Liver (tissue), 9 donors: ENCODE results near the gene UNC45B. TPM values are rescaled to one million over a fixed set of nuclear protein-coding genes. Genes with fewer than 3 reads are reported as not detected.
A peak's percentile ranks its signal among the peaks of the same experiment; 100 is the strongest.

ENCODE experiments used
- DNase-seq: peaks from one replicate; pipeline ENCODE4 v3.0.0-alpha.2; 2017; ENCODE audit warnings: low spot score
- H3K27ac ChIP-seq, 2 donors: one replicate each; pipeline ENCODE4 v1.7.0; 2013; ENCODE audit warnings: inconsistent platforms in 2 of 2, low read length in 2 of 2, control low read depth in 1 of 2, low read depth in 1 of 2, mild to moderate bottlenecking in 1 of 2
- H3K27me3 ChIP-seq, 4 donors: one replicate each; pipeline versions ENCODE4 v1.6.1 to v1.7.0; 2013; ENCODE audit warnings: low read length in 3 of 4, inconsistent platforms in 1 of 4, mild to moderate bottlenecking in 1 of 4, moderate library complexity in 1 of 4; ENCODE audit not compliant: control insufficient read depth in 4 of 4, insufficient read depth in 4 of 4
- H3K36me3 ChIP-seq, 4 donors: one replicate each; pipeline versions ENCODE4 v1.6.1 to v1.7.0; 2013; ENCODE audit warnings: low read length in 3 of 4, mild to moderate bottlenecking in 3 of 4, low read depth in 1 of 4, moderate library complexity in 1 of 4; ENCODE audit not compliant: control insufficient read depth in 4 of 4, insufficient read depth in 3 of 4
- H3K4me1 ChIP-seq, 4 donors: one replicate each; pipeline versions ENCODE4 v1.6.1 to v1.7.0; 2013; ENCODE audit warnings: low read length in 3 of 4, mild to moderate bottlenecking in 3 of 4, moderate library complexity in 1 of 4; ENCODE audit not compliant: control insufficient read depth in 4 of 4, insufficient read depth in 4 of 4
- H3K4me3 ChIP-seq, 3 donors: one replicate each; pipeline versions ENCODE4 v1.6.1 to v1.7.0; 2013; ENCODE audit warnings: low read length in 3 of 3, control low read depth in 1 of 3, low read depth in 1 of 3, mild to moderate bottlenecking in 1 of 3
- H3K9ac ChIP-seq, 2 donors: one replicate each; pipeline ENCODE4 v1.7.0; 2013; ENCODE audit warnings: low read length in 2 of 2, mild to moderate bottlenecking in 2 of 2, moderate library complexity in 2 of 2, control low read depth in 1 of 2, low read depth in 1 of 2
- H3K9me3 ChIP-seq, 4 donors: one replicate each; pipeline versions ENCODE4 v1.6.1 to v1.7.0; 2013; ENCODE audit warnings: low read length in 3 of 4; ENCODE audit not compliant: control insufficient read depth in 4 of 4
- ATF3 ChIP-seq: IDR thresholded peaks from 2 replicates; pipeline ENCODE4 v1.6.1; 2016; ENCODE audit warnings: antibody characterized with exemption
- CTCF ChIP-seq: fragments of 150-350 bp; IDR thresholded peaks from 2 replicates; pipeline ENCODE4 v1.5.1; 2017; ENCODE audit warnings: improper control_type of control experiment, low read depth, low read length; ENCODE audit not compliant: missing input control
- EGR1 ChIP-seq, 2 donors: IDR thresholded peaks; 2 replicates each; pipeline ENCODE4 v1.6.1; 2016 to 2018; ENCODE audit warnings: antibody characterized with exemption in 2 of 2, low read depth in 2 of 2
- FOXA1 ChIP-seq: IDR thresholded peaks from 2 replicates; pipeline ENCODE4 v1.6.1; 2016; ENCODE audit warnings: antibody characterized with exemption
- FOXA2 ChIP-seq: IDR thresholded peaks from 2 replicates; pipeline ENCODE4 v1.6.1; 2016; ENCODE audit warnings: antibody characterized with exemption
- GABPA ChIP-seq, 2 donors: IDR thresholded peaks in 1 of 2; conservative IDR thresholded peaks in 1 of 2; 2 replicates each; pipeline ENCODE4 v1.6.1; 2016; ENCODE audit warnings: antibody characterized with exemption in 2 of 2, mild to moderate bottlenecking in 1 of 2, moderate library complexity in 1 of 2
- HNF4A ChIP-seq, 2 donors: conservative IDR thresholded peaks; 2 replicates each; pipeline ENCODE4 v1.6.1; 2016; ENCODE audit warnings: antibody characterized with exemption in 2 of 2, mild to moderate bottlenecking in 2 of 2
- HNF4G ChIP-seq: IDR thresholded peaks from 2 replicates; pipeline ENCODE4 v1.6.1; 2016; ENCODE audit warnings: antibody characterized with exemption
- JUND ChIP-seq, 2 donors: IDR thresholded peaks; 2 replicates each; pipeline ENCODE4 v1.6.1; 2016; ENCODE audit warnings: antibody characterized with exemption in 2 of 2
- MAX ChIP-seq: IDR thresholded peaks from 2 replicates; pipeline ENCODE4 v1.6.1; 2016; ENCODE audit warnings: antibody characterized with exemption
- NR2F2 ChIP-seq: IDR thresholded peaks from 2 replicates; pipeline ENCODE4 v1.6.1; 2016; ENCODE audit warnings: antibody characterized with exemption
- RAD21 ChIP-seq, 2 donors: IDR thresholded peaks; 2 replicates each; pipeline ENCODE4 v1.6.1; 2016; ENCODE audit warnings: antibody characterized with exemption in 2 of 2, mild to moderate bottlenecking in 2 of 2
- REST ChIP-seq: IDR thresholded peaks from 2 replicates; pipeline ENCODE4 v1.6.1; 2016; ENCODE audit warnings: antibody characterized with exemption, mild to moderate bottlenecking
- RXRA ChIP-seq, 2 donors: IDR thresholded peaks; 2 replicates each; pipeline ENCODE4 v1.6.1; 2017 to 2018; ENCODE audit warnings: antibody characterized with exemption in 2 of 2, mild to moderate bottlenecking in 1 of 2
- SP1 ChIP-seq: IDR thresholded peaks from 2 replicates; pipeline ENCODE4 v1.6.1; 2018; ENCODE audit warnings: antibody characterized with exemption, mild to moderate bottlenecking
- TAF1 ChIP-seq: conservative IDR thresholded peaks from 2 replicates; pipeline ENCODE4 v1.6.1; 2016; ENCODE audit warnings: antibody characterized with exemption, mild to moderate bottlenecking
- YY1 ChIP-seq: IDR thresholded peaks from 2 replicates; pipeline ENCODE4 v1.6.1; 2016; ENCODE audit warnings: antibody characterized with exemption, mild to moderate bottlenecking
- WGBS: extraction: QIAGEN DNeasy Blood & Tissue Kit; methylation state at CpG from one replicate; pipeline ENCODE4 v1.1.7; 2013; 5-methylcytosine and 5-hydroxymethylcytosine counted together
- polyA plus RNA-seq, 2 donors: library from polyadenylated mRNA; stranded (reverse) in 1 of 2; unstranded in 1 of 2; fragments of 200-250 nt in 1 of 2; fragments of >200 nt in 1 of 2; fragmentation: Nextera tagmentation in 1 of 2; extraction: Ambion mirVana in 1 of 2; gene quantifications; one replicate each; pipeline versions ENCODE4 v1.2.1 to v1.2.3, GENCODE V29; 2013 to 2015
- total RNA-seq, 2 donors: library from RNA; depleted of rRNA; stranded (reverse); fragments of >200 nt; gene quantifications; one replicate each; pipeline ENCODE4 v1.2.3, GENCODE V29; 2014
- donor health status: healthy.
- donor health status: healthy.
- donor health status: healthy.
- donor health status: healthy.
- donor health status: healthy.

Gene UNC45B
- total and polyA plus RNA-seq, 4 donors, result 0.02 to 0.09 TPM; not detected in 2

- no peak for DNase-seq
- TF ChIP-seq MAX (no peak), GABPA (IDR thresholded peaks at IDR 0.05 in 1 of 2, conservative IDR thresholded peaks at IDR 0.05 in 1 of 2) (no peak), RXRA (IDR thresholded peaks at IDR 0.05) (no peak), EGR1 (IDR thresholded peaks at IDR 0.05; ENCODE audit: low read depth in 2 of 2) (no peak), HNF4A (conservative IDR thresholded peaks at IDR 0.05) (no peak), REST (no peak), JUND (IDR thresholded peaks at IDR 0.05) (no peak), CTCF (no peak), ATF3 (no peak), FOXA1 (no peak), TAF1 (no peak), FOXA2 (no peak), SP1 (no peak)
- WGBS, result 98% methylated on average over 6 of the region's 6 CpGs
- no peaks in the 10 kb centered on the region for H3K27me3 ChIP-seq
- peaks cover 0 to 10% (median 8%) of the 10 kb centered on the region in 4 donors for H3K4me1 ChIP-seq
- peaks cover 5 to 62% (median 45%) of the 10 kb centered on the region in 4 donors for H3K36me3 ChIP-seq
- no peak overlapping the region for H3K9ac ChIP-seq
- no peak overlapping the region for H3K27ac ChIP-seq
- H3K4me3 ChIP-seq, result no peak overlapping the region
- H3K9me3 ChIP-seq, result no peaks in the 10 kb centered on the region
Observed at GRCh38 chr17:35138218-35138617, 9.4 kb upstream of the UNC45B start.

GRCh38 chr17:35141681-35142466 lies 5.7 kb upstream of the UNC45B start, which contains the start of gene NLE1:
TSS of gene NLE1 (minus strand) at chr17:35142303. CDS start at chr17:35142275, 28 bp downstream.
- Histone ChIP-seq H3K27ac (peak within 1 kb of the TSS in 1 of 2 donors; percentile 43), H3K4me1 (peaks cover 0 to 10% (median 8%) of the 10 kb centered on the region in 4 donors), H3K9me3 (no peaks in the 10 kb centered on the region), H3K4me3 (peak within 1 kb of the TSS; percentile 72 to 90 (median 80)), H3K36me3 (peaks cover 0 to 27% (median 17%) of the 10 kb centered on the region in 4 donors), H3K27me3 (no peaks in the 10 kb centered on the region), H3K9ac (peak within 1 kb of the TSS; percentile 65 to 78)
- peak; percentile 85 for DNase-seq
- TF ChIP-seq HNF4A (conservative IDR thresholded peaks at IDR 0.05) (no peak), YY1 (peak; percentile 90), MAX (peak; percentile 65), RXRA (IDR thresholded peaks at IDR 0.05) (peak in 1 of 2 donors; percentile 18), RAD21 (IDR thresholded peaks at IDR 0.05) (peak; percentile 64 to 75), CTCF (peak; percentile 91), EGR1 (IDR thresholded peaks at IDR 0.05; ENCODE audit: low read depth in 2 of 2) (no peak), GABPA (IDR thresholded peaks at IDR 0.05 in 1 of 2, conservative IDR thresholded peaks at IDR 0.05 in 1 of 2) (peak in 1 of 2 donors; percentile 59), NR2F2 (no peak), HNF4G (no peak)
- WGBS, result under 1% methylated on average over 65 of the region's 65 CpGs
